K562 (cell line): Measurements from ENCODE around the gene NFATC3. TPM values are rescaled to one million over a fixed set of nuclear protein-coding genes. Genes with fewer than 3 reads are reported as not detected.
A peak's percentile ranks its signal among the peaks of the same experiment; 100 is the strongest.

Source experiments
- ATAC-seq: fragments of 200-7000 bp; cut with Tn5 transposase; 3 replicates; pipeline ENCODE4 v1.9.1; 2020; ENCODE audit warnings: moderate library complexity
- BruUV-seq: library from RNA; stranded (reverse); fragments of 400-500 nt; replicated peaks from 2 replicates; lab custom pipeline; 2021; lab: Mats Ljungman, UMichigan
- CTCF ChIA-PET: fragments of 300-600 bp; formaldehyde crosslinking; extraction: SDS; loops from one replicate; lab custom pipeline; 2021; ENCODE audit warnings: low intra/inter-chr PET ratio; lab: Yijun Ruan, JAX
- POLR2A ChIA-PET: fragments of 300-600, 350-650 bp; sonication (Branson Sonifier 250); formaldehyde crosslinking; extraction: SDS; loops from one replicate; lab custom pipeline; 2021; ENCODE audit warnings: antibody characterized with exemption, inconsistent platforms; lab: Yijun Ruan, JAX
- DNase-seq, 4 experiments: peaks; one replicate each; pipeline versions ENCODE4 v3.0.0 to v3.0.0-alpha.2; 2011 to 2018; ENCODE audit warnings: low spot score in 3 of 4, mixed read lengths in 3 of 4; ENCODE audit errors: extremely low read depth in 1 of 4
- FAIRE-seq: peaks from 2 replicates; lab custom pipeline; 2011; peaks lifted over from hg19 to GRCh38; lab: Jason Lieb, UNC
- H2AFZ ChIP-seq: 2 replicates; pipeline ENCODE4 v1.6.0; 2011; ENCODE audit warnings: low read depth, low read length, control low read depth, inconsistent platforms
- H3K27ac ChIP-seq: fragments of 200-600 bp; 3 replicates; pipeline ENCODE4 v1.8.0; 2011; ENCODE audit warnings: low read depth, mild to moderate bottlenecking, control low read depth, inconsistent platforms, low read length, moderate library complexity, mixed read lengths; ENCODE audit errors: extremely low read depth
- H3K27me3 ChIP-seq, 2 experiments: fragments of 300-600 bp in 1 of 2; 2 replicates in 1 of 2; 3 replicates in 1 of 2; pipeline versions ENCODE4 v1.6.0 to v1.8.0; 2011; ENCODE audit warnings: inconsistent platforms in 2 of 2, low read length in 2 of 2, mild to moderate bottlenecking in 1 of 2, mixed read lengths in 1 of 2, moderate library complexity in 1 of 2; ENCODE audit not compliant: control insufficient read depth in 2 of 2, insufficient read depth in 2 of 2
- H3K36me3 ChIP-seq: fragments of 300-600 bp; 3 replicates; pipeline ENCODE4 v1.8.0; 2011; ENCODE audit warnings: mild to moderate bottlenecking, low read length, inconsistent platforms; ENCODE audit not compliant: control insufficient read depth, insufficient read depth
- H3K4me1 ChIP-seq, 2 experiments: fragments of 200-600 bp in 1 of 2; replicated peaks in 1 of 2; 2 replicates in 1 of 2; 3 replicates in 1 of 2; pipeline versions ENCODE4 v1.5.1 to v1.8.0; 2011; ENCODE audit warnings: inconsistent platforms in 2 of 2, low read length in 2 of 2, mild to moderate bottlenecking in 1 of 2, mixed read lengths in 1 of 2, moderate library complexity in 1 of 2; ENCODE audit not compliant: control insufficient read depth in 2 of 2, insufficient read depth in 2 of 2
- H3K4me2 ChIP-seq: 2 replicates; pipeline ENCODE4 v1.6.1; 2011; ENCODE audit warnings: low read length, control low read depth, inconsistent platforms, mixed read lengths; ENCODE audit not compliant: insufficient read depth
- H3K4me3 ChIP-seq: fragments of 200-600 bp; sonication (generic), shearing (Covaris generic); 2 replicates; pipeline ENCODE4 v1.5.1; 2016; ENCODE audit warnings: control low read depth, inconsistent platforms
- H3K79me2 ChIP-seq: fragments of 200-600 bp; 3 replicates; pipeline ENCODE4 v1.8.0; 2011; ENCODE audit warnings: low read length, inconsistent platforms; ENCODE audit not compliant: control insufficient read depth, insufficient read depth
- H3K9ac ChIP-seq, 2 experiments: 2 replicates each; pipeline versions ENCODE4 v1.6.0 to v1.6.1; 2011; ENCODE audit warnings: low read depth in 2 of 2, low read length in 2 of 2, control low read depth in 1 of 2, inconsistent platforms in 1 of 2, mild to moderate bottlenecking in 1 of 2, mixed read lengths in 1 of 2; ENCODE audit not compliant: insufficient read depth in 1 of 2
- H3K9me1 ChIP-seq: one replicate; pipeline ENCODE4 v1.6.0; 2011; ENCODE audit warnings: inconsistent platforms, mild to moderate bottlenecking, low read length, moderate library complexity; ENCODE audit not compliant: control insufficient read depth, insufficient read depth
- H3K9me3 ChIP-seq: replicated peaks from 2 replicates; pipeline ENCODE4 v1.5.1; 2011; ENCODE audit warnings: low read depth, low read length, inconsistent platforms; ENCODE audit not compliant: control insufficient read depth, insufficient read depth
- H4K20me1 ChIP-seq: replicated peaks from 2 replicates; pipeline ENCODE4 v1.6.1; 2011; ENCODE audit warnings: low read length, inconsistent platforms, mixed read lengths; ENCODE audit not compliant: control insufficient read depth, insufficient read depth
- LEF1 ChIP-seq: fragments of 450-650 bp; IDR thresholded peaks from 2 replicates; pipeline ENCODE4 v1.6.1; 2016; ENCODE audit warnings: mild to moderate bottlenecking
- NBN ChIP-seq: fragments of 450-650 bp; IDR thresholded peaks from 2 replicates; pipeline ENCODE4 v1.6.1; 2016; ENCODE audit warnings: low read depth, mild to moderate bottlenecking
- NCOA2 ChIP-seq, 2 experiments: fragments of 450-650 bp; IDR thresholded peaks; 2 replicates each; pipeline ENCODE4 v1.6.1; 2018; ENCODE audit warnings: mild to moderate bottlenecking in 2 of 2, moderate library complexity in 1 of 2; ENCODE audit not compliant: partially characterized antibody in 2 of 2
- NR4A1 ChIP-seq, 2 experiments: fragments of 250-450 bp in 1 of 2; fragments of 450-650 bp in 1 of 2; sonication (Bioruptor Pico) in 1 of 2; IDR thresholded peaks; 2 replicates each; pipeline versions ENCODE4 v1.4.0 to v1.6.1; 2016 to 2020; ENCODE audit warnings: mild to moderate bottlenecking in 2 of 2, missing compliant biosample characterization in 1 of 2, missing genetic modification characterization in 1 of 2, moderate library complexity in 1 of 2
- SLC30A9 ChIP-seq: fragments of 250-450 bp; sonication (Bioruptor Pico); IDR thresholded peaks from 2 replicates; pipeline ENCODE4 v1.8.0; 2022; ENCODE audit warnings: mild to moderate bottlenecking, moderate library complexity
- SMAD4 ChIP-seq: fragments of 250-450 bp; sonication (Bioruptor Pico); conservative IDR thresholded peaks from 2 replicates; pipeline ENCODE4 v1.8.0; 2021; ENCODE audit warnings: inconsistent platforms, mild to moderate bottlenecking, moderate library complexity
- WGBS: fragments of 100-300 bp; shearing (Covaris generic); methylation state at CpG from one replicate; pipeline ENCODE4 v1.1.6; 2016; ENCODE audit warnings: low coverage, mixed read lengths; ENCODE audit not compliant: insufficient coverage; ENCODE audit errors: missing lambda C conversion rate; 5-methylcytosine and 5-hydroxymethylcytosine counted together
- in situ Hi-C: fragments of 300-500 bp; cut with MboI; formaldehyde crosslinking; loops from 4 replicates; pipeline ENCODE4 v1.15.0; 2018; ENCODE audit warnings: inconsistent platforms, mixed read lengths
- intact Hi-C: fragments of 100-400 bp; cut with micrococcal nuclease; formaldehyde crosslinking; loops from 2 replicates; pipeline ENCODE4 v1.14.2; 2022
- polyA plus RNA-seq, 8 experiments: library from polyadenylated mRNA; depleted of rRNA in 4 of 8; stranded (reverse) in 5 of 8; unstranded in 3 of 8; fragments of >200 nt; fragmentation: Nextera tagmentation in 2 of 8; fragmentation: Illumina TruSeq in 1 of 8; extraction: Ambion mirVana in 2 of 8; extraction: Trizol in 1 of 8; gene quantifications; 2 replicates each; pipeline versions ENCODE4 v1.2.1 to v1.2.3, GENCODE V29; 2011 to 2014; ENCODE audit warnings: inconsistent platforms in 1 of 8, missing spikeins in 1 of 8
- total RNA-seq, 7 experiments: library from RNA; depleted of rRNA in 6 of 7; stranded (reverse); fragments of >200 nt in 6 of 7; fragmentation: Illumina TruSeq in 2 of 7; extraction: Trizol in 2 of 7; gene quantifications; 2 replicates each; pipeline versions ENCODE4 v1.2.1 to v1.2.3, GENCODE V29; 2011 to 2021; ENCODE audit warnings: low replicate concordance in 1 of 7
- TF ChIP-seq, protein P1 (sequence below): fragments of 450-650 bp; IDR thresholded peaks from 2 replicates; pipeline ENCODE4 v1.6.1; 2017; ENCODE audit warnings: antibody characterized with exemption
- TF ChIP-seq, protein P2 (sequence below): sonication (generic); formaldehyde crosslinking; IDR thresholded peaks from 2 replicates; pipeline ENCODE4 v1.8.0; 2023; ENCODE audit warnings: mild to moderate bottlenecking, missing genetic modification reagents
- TF ChIP-seq, protein P3 (sequence below), 2 experiments: fragments of 450-650 bp in 1 of 2; IDR thresholded peaks; 2 replicates each; pipeline ENCODE4 v1.6.1; 2011 to 2017; ENCODE audit warnings: low read depth in 2 of 2, antibody characterized with exemption in 1 of 2, borderline replicate concordance in 1 of 2, low read length in 1 of 2, mild to moderate bottlenecking in 1 of 2, mixed read lengths in 1 of 2; ENCODE audit not compliant: control insufficient read depth in 1 of 2

NFATC3 gene
- total and polyA plus RNA-seq, 9 of the 15 experiments (the other 6 are each of a cell fraction or from before 2014, with no cell fraction given) = 15.7 to 98.4 (median 59.4) TPM

DNA sequence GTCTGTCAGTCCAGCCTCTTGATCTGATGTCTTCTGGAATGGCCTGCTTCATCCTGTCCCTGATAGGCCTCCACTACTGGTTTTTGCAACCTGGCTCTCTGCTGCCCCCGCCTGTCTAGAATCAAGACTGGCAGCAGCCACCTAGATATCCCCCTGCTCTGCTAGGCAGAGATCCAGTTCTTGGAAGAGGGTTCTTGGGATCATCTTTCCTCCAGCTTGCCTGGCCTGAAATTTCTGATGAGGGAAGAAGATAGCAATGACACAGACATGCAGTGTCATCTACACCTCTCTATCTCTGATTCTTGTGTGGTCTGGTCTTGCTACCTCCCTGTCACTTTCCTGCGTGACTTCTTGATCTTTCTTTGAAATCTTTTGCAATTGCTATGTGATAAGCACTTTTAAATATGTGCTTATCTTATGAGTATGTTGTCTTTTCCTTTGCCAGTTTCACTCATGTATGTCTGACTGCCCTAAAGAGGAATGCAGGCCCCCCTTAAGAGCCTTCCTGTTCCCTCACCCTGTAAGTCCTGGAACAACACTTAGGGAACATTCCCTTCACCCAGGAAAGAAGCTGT lies 20.3 kb upstream of the NFATC3 start (continued):
- TF ChIP-seq, protein P1, sequence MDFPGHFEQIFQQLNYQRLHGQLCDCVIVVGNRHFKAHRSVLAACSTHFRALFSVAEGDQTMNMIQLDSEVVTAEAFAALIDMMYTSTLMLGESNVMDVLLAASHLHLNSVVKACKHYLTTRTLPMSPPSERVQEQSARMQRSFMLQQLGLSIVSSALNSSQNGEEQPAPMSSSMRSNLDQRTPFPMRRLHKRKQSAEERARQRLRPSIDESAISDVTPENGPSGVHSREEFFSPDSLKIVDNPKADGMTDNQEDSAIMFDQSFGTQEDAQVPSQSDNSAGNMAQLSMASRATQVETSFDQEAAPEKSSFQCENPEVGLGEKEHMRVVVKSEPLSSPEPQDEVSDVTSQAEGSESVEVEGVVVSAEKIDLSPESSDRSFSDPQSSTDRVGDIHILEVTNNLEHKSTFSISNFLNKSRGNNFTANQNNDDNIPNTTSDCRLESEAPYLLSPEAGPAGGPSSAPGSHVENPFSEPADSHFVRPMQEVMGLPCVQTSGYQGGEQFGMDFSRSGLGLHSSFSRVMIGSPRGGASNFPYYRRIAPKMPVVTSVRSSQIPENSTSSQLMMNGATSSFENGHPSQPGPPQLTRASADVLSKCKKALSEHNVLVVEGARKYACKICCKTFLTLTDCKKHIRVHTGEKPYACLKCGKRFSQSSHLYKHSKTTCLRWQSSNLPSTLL = peak; percentile 96
- TF ChIP-seq SMAD4 (CRISPR knock-in tag) (peak; percentile 67), NR4A1 (CRISPR knock-in tag; IDR thresholded peaks at IDR 0.05) (no peak), NR4A1 (tag; IDR thresholded peaks at IDR 0.05) (no peak)

DNA sequence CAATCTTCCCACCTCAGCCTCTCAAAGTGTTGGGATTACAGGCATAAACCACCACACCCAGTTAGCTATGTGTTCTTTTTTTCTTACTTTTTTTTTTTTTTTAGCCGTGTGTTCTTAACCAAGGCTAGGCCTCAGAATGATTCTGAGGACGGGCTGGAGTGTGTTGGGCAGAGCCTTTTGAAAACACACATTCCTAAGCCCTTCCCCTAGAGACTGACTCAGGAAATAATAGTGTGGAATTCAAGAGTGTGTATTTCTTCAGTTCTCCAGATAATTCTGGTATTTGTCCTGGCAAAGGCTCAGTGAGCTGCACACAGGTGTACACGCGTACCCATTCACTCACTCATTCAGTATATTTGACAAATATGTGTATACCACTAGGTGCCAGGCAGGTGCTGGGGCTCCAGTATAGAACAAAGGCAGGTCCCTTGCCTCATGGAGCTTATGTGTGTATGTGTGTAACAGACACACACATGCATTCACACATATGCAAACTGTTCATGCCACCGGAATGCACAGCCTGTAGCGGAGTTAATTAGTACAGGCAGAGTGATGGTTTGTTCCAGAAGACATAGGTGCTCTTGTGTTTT lies 19.4 kb upstream of the NFATC3 start:
- Histone ChIP-seq H3K4me2 (no peak overlapping the region), H4K20me1 (no peaks in the 10 kb centered on the region; the same call in 1 of the 2 replicates), H3K36me3 (peaks cover 73% of the 10 kb centered on the region; the same call in 2 of the 3 replicates), H2AFZ (no peak overlapping the region), H3K9me1 (no peaks in the 10 kb centered on the region), H3K9me3 (no peaks in the 10 kb centered on the region), H3K27me3 (no peaks in the 10 kb centered on the region), H3K4me3 (no peak overlapping the region), H3K27ac (no peak overlapping the region), H3K9ac (no peak overlapping the region), H3K4me1 (peaks cover 5 to 10% of the 10 kb centered on the region in 2 experiments), H3K79me2 (no peaks in the 10 kb centered on the region)
- DNase-seq (no peak), FAIRE-seq (no peak), ATAC-seq (no peak)
- in situ Hi-C loops (no loop called here), intact Hi-C loops (no loop called here)
- WGBS = 80% methylated on average over 6 of the region's 6 CpGs
- BruUV-seq = no TSS peak
- CTCF ChIA-PET = interaction anchor here (1.1 kb wide), 1 partner anchor 164 kb away, joined by 5 read pairs; no protein-coding TSS in a partner anchor
- POLR2A ChIA-PET = interaction anchor here (0.5 to 0.8 kb wide), 4 partner anchors 17 to 207 kb away, joined by 3 to 4 read pairs (median 3); no protein-coding TSS in a partner anchor
- TF ChIP-seq, protein P2, sequence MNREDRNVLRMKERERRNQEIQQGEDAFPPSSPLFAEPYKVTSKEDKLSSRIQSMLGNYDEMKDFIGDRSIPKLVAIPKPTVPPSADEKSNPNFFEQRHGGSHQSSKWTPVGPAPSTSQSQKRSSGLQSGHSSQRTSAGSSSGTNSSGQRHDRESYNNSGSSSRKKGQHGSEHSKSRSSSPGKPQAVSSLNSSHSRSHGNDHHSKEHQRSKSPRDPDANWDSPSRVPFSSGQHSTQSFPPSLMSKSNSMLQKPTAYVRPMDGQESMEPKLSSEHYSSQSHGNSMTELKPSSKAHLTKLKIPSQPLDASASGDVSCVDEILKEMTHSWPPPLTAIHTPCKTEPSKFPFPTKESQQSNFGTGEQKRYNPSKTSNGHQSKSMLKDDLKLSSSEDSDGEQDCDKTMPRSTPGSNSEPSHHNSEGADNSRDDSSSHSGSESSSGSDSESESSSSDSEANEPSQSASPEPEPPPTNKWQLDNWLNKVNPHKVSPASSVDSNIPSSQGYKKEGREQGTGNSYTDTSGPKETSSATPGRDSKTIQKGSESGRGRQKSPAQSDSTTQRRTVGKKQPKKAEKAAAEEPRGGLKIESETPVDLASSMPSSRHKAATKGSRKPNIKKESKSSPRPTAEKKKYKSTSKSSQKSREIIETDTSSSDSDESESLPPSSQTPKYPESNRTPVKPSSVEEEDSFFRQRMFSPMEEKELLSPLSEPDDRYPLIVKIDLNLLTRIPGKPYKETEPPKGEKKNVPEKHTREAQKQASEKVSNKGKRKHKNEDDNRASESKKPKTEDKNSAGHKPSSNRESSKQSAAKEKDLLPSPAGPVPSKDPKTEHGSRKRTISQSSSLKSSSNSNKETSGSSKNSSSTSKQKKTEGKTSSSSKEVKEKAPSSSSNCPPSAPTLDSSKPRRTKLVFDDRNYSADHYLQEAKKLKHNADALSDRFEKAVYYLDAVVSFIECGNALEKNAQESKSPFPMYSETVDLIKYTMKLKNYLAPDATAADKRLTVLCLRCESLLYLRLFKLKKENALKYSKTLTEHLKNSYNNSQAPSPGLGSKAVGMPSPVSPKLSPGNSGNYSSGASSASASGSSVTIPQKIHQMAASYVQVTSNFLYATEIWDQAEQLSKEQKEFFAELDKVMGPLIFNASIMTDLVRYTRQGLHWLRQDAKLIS = no peak
- TF ChIP-seq NBN (no peak), LEF1 (no peak), SLC30A9 (no peak), NCOA2 (IDR thresholded peaks at IDR 0.05; ENCODE audit: partially characterized antibody in 2 of 2) (no peak)
- TF ChIP-seq, protein P3, sequence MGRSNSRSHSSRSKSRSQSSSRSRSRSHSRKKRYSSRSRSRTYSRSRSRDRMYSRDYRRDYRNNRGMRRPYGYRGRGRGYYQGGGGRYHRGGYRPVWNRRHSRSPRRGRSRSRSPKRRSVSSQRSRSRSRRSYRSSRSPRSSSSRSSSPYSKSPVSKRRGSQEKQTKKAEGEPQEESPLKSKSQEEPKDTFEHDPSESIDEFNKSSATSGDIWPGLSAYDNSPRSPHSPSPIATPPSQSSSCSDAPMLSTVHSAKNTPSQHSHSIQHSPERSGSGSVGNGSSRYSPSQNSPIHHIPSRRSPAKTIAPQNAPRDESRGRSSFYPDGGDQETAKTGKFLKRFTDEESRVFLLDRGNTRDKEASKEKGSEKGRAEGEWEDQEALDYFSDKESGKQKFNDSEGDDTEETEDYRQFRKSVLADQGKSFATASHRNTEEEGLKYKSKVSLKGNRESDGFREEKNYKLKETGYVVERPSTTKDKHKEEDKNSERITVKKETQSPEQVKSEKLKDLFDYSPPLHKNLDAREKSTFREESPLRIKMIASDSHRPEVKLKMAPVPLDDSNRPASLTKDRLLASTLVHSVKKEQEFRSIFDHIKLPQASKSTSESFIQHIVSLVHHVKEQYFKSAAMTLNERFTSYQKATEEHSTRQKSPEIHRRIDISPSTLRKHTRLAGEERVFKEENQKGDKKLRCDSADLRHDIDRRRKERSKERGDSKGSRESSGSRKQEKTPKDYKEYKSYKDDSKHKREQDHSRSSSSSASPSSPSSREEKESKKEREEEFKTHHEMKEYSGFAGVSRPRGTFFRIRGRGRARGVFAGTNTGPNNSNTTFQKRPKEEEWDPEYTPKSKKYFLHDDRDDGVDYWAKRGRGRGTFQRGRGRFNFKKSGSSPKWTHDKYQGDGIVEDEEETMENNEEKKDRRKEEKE (IDR thresholded peaks at IDR 0.05; ENCODE audit: borderline replicate concordance in 1 of 2, control insufficient read depth in 1 of 2, low read depth in 2 of 2, low read length in 1 of 2) = no peak
